Thyroid gland (tissue), 4 donors: ENCODE measurements around the gene DDX39B.

Experiments
- CTCF ChIP-seq, 6 experiments: fragments of 200-600 bp in 3 of 6; fragments of 450-650 bp in 3 of 6; sonication (generic) in 3 of 6; IDR thresholded peaks; one replicate each; pipeline ENCODE4 v1.5.1; 2016 to 2019; ENCODE audit warnings: antibody characterized with exemption in 6 of 6, mild to moderate bottlenecking in 2 of 6, inconsistent platforms in 1 of 6, moderate library complexity in 1 of 6
- POLR2A ChIP-seq, 2 donors: fragments of 450-650 bp; IDR thresholded peaks; one replicate each; pipeline ENCODE4 v1.6.1; 2017; ENCODE audit warnings: antibody characterized with exemption in 2 of 2, mild to moderate bottlenecking in 2 of 2, moderate library complexity in 1 of 2

DNA sequence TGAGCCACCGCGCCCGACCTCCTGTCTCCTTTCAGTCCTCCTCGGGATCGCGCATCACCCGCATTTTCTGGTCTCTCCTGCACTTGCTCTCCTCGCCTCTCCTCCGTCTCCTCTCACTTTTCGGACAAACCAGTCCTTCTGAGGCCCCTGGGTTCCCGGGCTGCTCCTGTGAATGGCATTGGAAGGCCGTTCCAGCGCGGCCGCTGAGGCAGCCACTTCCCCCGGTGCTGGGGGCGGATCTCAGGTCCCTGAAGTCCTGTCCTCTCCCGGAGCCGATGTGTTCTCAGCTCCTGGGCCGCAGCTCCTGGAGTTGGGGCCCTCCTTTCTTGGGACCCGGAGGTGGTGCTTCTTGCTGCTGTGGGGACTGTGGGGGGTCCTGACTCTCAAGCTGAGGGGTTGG lies 43.1 kb downstream of the DDX39B start:
- TF ChIP-seq CTCF (IDR thresholded peaks at IDR 0.05) (no peak), POLR2A (IDR thresholded peaks at IDR 0.05) (no peak)
